ENCODE data around the gene TLX2. TPM values are rescaled to one million over a fixed set of nuclear protein-coding genes. Genes with fewer than 3 reads are reported as not detected.
A peak's percentile ranks its signal among the peaks of the same experiment; 100 is the strongest.

Gene TLX2
- total RNA-seq, 6 donors from 2014 or later = 0.26 to 2.6 TPM; not detected in 4

DNA sequence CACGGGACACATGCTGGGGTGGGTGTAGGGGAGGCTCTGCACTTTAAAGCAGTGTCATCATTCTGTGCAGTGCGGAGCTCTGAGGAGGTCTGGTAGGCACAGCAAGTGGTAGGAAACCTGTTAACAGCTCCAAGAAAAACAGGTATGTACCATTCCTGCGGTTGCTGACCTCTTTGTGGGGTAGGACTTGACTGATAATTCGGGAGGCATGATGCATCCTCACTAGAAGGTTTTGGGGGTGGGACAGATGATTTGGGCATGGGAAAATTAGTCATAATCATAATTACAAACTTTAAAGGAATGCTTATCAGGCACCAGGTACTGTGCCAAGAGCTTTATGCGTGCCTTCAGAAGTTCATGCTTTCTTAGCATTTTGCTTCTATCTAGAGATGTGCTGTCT, 50.0 kb downstream of the TLX2 start:
- 69 to 80% methylated on average over 5 of the region's 5 CpGs for WGBS, 2 donors
- Histone ChIP-seq H3K4me1 (no peaks in the 10 kb centered on the region), H3K27me3 (no peaks in the 10 kb centered on the region), H3K27ac (no peak overlapping the region), H3K4me3 (no peak overlapping the region), H3K9me3 (no peaks in the 10 kb centered on the region), H3K36me3 (no peaks in the 10 kb centered on the region)
- TF ChIP-seq, protein P1, sequence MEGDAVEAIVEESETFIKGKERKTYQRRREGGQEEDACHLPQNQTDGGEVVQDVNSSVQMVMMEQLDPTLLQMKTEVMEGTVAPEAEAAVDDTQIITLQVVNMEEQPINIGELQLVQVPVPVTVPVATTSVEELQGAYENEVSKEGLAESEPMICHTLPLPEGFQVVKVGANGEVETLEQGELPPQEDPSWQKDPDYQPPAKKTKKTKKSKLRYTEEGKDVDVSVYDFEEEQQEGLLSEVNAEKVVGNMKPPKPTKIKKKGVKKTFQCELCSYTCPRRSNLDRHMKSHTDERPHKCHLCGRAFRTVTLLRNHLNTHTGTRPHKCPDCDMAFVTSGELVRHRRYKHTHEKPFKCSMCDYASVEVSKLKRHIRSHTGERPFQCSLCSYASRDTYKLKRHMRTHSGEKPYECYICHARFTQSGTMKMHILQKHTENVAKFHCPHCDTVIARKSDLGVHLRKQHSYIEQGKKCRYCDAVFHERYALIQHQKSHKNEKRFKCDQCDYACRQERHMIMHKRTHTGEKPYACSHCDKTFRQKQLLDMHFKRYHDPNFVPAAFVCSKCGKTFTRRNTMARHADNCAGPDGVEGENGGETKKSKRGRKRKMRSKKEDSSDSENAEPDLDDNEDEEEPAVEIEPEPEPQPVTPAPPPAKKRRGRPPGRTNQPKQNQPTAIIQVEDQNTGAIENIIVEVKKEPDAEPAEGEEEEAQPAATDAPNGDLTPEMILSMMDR (IDR thresholded peaks at IDR 0.05) = no peak
- no peak for TF ChIP-seq POLR2AphosphoS5 (IDR thresholded peaks at IDR 0.05)
- TF ChIP-seq EP300 (IDR thresholded peaks at IDR 0.05) = no peak
- no peak for TF ChIP-seq POLR2A (IDR thresholded peaks at IDR 0.05)
- ATAC-seq (ENCODE audit: low FRiP score in 2 of 2) (no peak), DNase-seq (no peak)

DNA sequence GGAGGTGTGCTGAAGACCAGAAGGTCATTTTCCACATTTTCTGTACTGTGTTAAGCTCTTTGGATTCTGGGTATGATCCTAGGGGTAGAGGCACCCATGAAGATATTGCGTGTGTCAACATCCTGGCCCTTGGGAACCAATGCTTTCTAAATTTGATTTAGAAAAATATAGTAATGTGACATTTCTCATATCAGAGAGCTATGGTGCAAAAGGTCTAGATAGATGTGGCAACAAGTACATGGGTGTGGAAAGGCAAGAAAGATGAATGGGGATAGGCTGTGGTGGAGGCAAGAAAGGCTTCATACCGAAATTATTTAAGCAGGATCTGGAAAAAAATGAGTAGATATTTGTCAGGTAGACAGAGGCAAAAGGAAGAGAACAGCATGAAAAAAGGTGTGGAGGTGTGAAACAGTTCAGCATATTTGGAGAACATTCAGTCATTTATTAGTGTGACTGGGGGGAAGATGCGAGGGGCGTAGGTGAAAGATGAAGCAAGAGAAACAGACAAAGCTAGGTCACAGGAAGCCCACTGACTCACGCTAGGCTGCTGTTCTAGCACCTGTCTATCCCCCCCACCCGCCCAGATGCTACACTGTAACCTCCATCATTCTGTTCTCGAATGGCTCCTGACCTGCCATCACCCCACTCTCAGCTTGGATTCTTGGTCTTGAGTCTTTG, 52.0 kb downstream of the TLX2 start:
- TF ChIP-seq, protein P1 (IDR thresholded peaks at IDR 0.05) = no peak
- TF ChIP-seq POLR2A (IDR thresholded peaks at IDR 0.05) = no peak
- no peak for TF ChIP-seq POLR2AphosphoS5 (IDR thresholded peaks at IDR 0.05)
- TF ChIP-seq EP300 (IDR thresholded peaks at IDR 0.05) = no peak
- Histone ChIP-seq H3K27ac (no peak overlapping the region), H3K27me3 (no peaks in the 10 kb centered on the region), H3K9me3 (no peaks in the 10 kb centered on the region), H3K4me1 (no peaks in the 10 kb centered on the region), H3K4me3 (no peak overlapping the region), H3K36me3 (no peaks in the 10 kb centered on the region)
- WGBS, 2 donors = 73 to 78% methylated on average over 7 of the region's 7 CpGs
- DNase-seq (no peak), ATAC-seq (ENCODE audit: low FRiP score in 2 of 2) (no peak)

DNA sequence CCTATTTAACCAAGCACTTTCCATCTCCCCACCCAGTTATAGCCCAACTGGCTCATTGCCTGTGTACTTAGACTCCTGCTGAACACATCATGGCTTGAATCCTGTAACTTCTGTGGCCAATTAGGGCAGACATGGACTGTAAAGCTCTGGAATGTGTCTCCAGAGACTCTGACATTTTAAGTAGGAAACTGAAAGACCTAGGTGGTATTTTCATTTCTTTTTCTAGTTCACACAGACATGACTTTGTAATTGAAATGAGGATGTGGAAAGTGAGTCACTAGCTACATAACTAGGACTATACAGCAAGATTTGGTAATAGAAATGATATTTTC, 52.5 kb downstream of the TLX2 start:
- no peak overlapping the region for H3K4me3 ChIP-seq
- ATAC-seq (ENCODE audit: low FRiP score in 2 of 2) (peak in 1 of 2 donors; percentile 73), DNase-seq (no peak)
- no peak overlapping the region for H3K27ac ChIP-seq
- H3K27me3 ChIP-seq = no peaks in the 10 kb centered on the region
- H3K4me1 ChIP-seq = no peaks in the 10 kb centered on the region
- H3K9me3 ChIP-seq = no peaks in the 10 kb centered on the region
- TF ChIP-seq, protein P1 (IDR thresholded peaks at IDR 0.05) = no peak
- TF ChIP-seq POLR2A (IDR thresholded peaks at IDR 0.05) (no peak), EP300 (IDR thresholded peaks at IDR 0.05) (no peak), POLR2AphosphoS5 (IDR thresholded peaks at IDR 0.05) (no peak)
- no peaks in the 10 kb centered on the region for H3K36me3 ChIP-seq

Other genes with a start within 250 kb of the TLX2 start
- 10 to 100 TPM in 3 of 6 donors, 1 to 10 TPM in 3; 3.2 to 47.1 (median 11.0) TPM for gene SLC4A5, start 171.0 kb upstream of the TLX2 start, total RNA-seq
- gene DCTN1, start 134.1 kb upstream of the TLX2 start, total RNA-seq = 100 to 1,000 TPM; 106 to 260 (median 147) TPM
- gene C2orf81, start 92.8 kb upstream of the TLX2 start, total RNA-seq = 10 to 100 TPM in 2 of 6 donors, 1 to 10 TPM in 4; 2.6 to 12.3 (median 5.7) TPM
- 10 to 100 TPM in 4 of 6 donors, 1 to 10 TPM in 2; 8.4 to 28.2 (median 13.3) TPM for gene WDR54, start 92.7 kb upstream of the TLX2 start, total RNA-seq
- gene RTKN, start 72.5 kb upstream of the TLX2 start, total RNA-seq = 10 to 100 TPM; 26.7 to 95.3 (median 34.0) TPM
- gene INO80B, start 59.4 kb upstream of the TLX2 start, total RNA-seq = 10 to 100 TPM; 12.6 to 85.9 (median 32.5) TPM
- gene WBP1, start 56.0 kb upstream of the TLX2 start, total RNA-seq = 100 to 1,000 TPM in 1 of 6 donors, 10 to 100 TPM in 5; 34.7 to 109 (median 51.3) TPM
- gene MOGS, start 49.1 kb upstream of the TLX2 start, total RNA-seq = 10 to 100 TPM; 57.8 to 80.8 (median 63.1) TPM
- 10 to 100 TPM; 19.9 to 87.1 (median 30.1) TPM for gene MRPL53, start 41.8 kb upstream of the TLX2 start, total RNA-seq
- gene CCDC142, start 31.5 kb upstream of the TLX2 start, total RNA-seq = 10 to 100 TPM; 14.8 to 67.1 (median 19.8) TPM
- 100 to 1,000 TPM in 1 of 6 donors, 10 to 100 TPM in 5; 18.2 to 127 (median 27.3) TPM for gene TTC31, start 31.4 kb upstream of the TLX2 start, total RNA-seq
- 1 to 10 TPM; 1.3 to 8.4 (median 2.4) TPM for gene LBX2, start 14.8 kb upstream of the TLX2 start, total RNA-seq
- 10 to 100 TPM; 15.4 to 43.2 (median 34.6) TPM for gene PCGF1, start 6.8 kb upstream of the TLX2 start, total RNA-seq
- gene DQX1, start 11.8 kb downstream of the TLX2 start, total RNA-seq = under 1 TPM in 3 of 6 donors, not detected in 3; 0.26 to 0.37 (median 0.33) TPM
- gene AUP1, start 15.3 kb downstream of the TLX2 start, total RNA-seq = 100 to 1,000 TPM in 4 of 6 donors, 10 to 100 TPM in 2; 93.4 to 337 (median 125) TPM
- 10 to 100 TPM; 11.8 to 36.9 (median 27.2) TPM for gene HTRA2, start 15.5 kb downstream of the TLX2 start, total RNA-seq
- 10 to 100 TPM in 3 of 6 donors, 1 to 10 TPM in 3; 3.6 to 28.3 (median 10.3) TPM for gene LOXL3, start 39.5 kb downstream of the TLX2 start, total RNA-seq
- gene DOK1, start 40.3 kb downstream of the TLX2 start, total RNA-seq = 10 to 100 TPM; 13.7 to 49.2 (median 38.0) TPM
- gene M1AP, start 133.9 kb downstream of the TLX2 start, total RNA-seq = 1 to 10 TPM in 3 of 6 donors, under 1 TPM in 1, not detected in 2; 0.91 to 6.3 (median 2.2) TPM
- gene SEMA4F, start 139.8 kb downstream of the TLX2 start, total RNA-seq = 10 to 100 TPM in 3 of 6 donors, 1 to 10 TPM in 3; 6.3 to 15.3 (median 10.1) TPM